ENCODE data around the gene FCN3. TPM values are rescaled to one million over a fixed set of nuclear protein-coding genes. Genes with fewer than 3 reads are reported as not detected.

FCN3 gene
- total RNA-seq, 5 donors from 2014 or later (not counting 1 experiment from before 2014, with no cell fraction given), result 0.26 to 0.44 (median 0.38) TPM; not detected in 2

DNA sequence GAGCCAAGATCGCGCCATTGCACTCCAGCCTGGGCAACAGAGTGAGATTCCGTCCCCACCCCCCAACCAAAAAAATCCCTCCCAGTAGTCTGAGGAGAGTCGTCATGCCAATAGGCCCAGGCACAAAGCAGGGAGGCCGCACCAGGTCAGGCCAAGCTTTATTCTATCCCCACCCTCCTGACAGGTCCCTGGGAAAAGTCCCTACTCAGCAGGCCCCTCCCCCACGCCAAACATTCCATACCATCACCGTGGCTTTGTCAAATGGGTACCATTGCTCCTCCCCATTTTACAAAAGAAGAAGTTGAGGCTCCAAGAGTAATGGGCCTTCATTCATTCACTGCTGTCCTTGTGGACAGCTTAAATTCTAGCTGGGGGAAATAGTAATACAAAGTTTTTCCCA is 23.1 kb upstream of the FCN3 start:
- Mint-ChIP-seq H3K9me3 (no peaks in the 10 kb centered on the region), H3K36me3 (no peaks in the 10 kb centered on the region), H3K4me3 (no peak overlapping the region), H3K27me3 (no peaks in the 10 kb centered on the region), H3K4me1 (peaks cover 18 to 30% (median 21%) of the 10 kb centered on the region in 3 donors), H3K27ac (peak overlapping the region in 1 of 2 donors; percentile 27)
- peaks cover 0 to 2% of the 10 kb centered on the region in 2 donors for H3K36me3 ChIP-seq (ENCODE audit: control insufficient read depth in 2 of 2, extremely low read depth in 1 of 2, insufficient read depth in 1 of 2, low read length in 1 of 2)
- H3K9me3 ChIP-seq, result no peaks in the 10 kb centered on the region
- 81% methylated on average over 4 of the region's 7 CpGs for WGBS (ENCODE audit: insufficient coverage)
- ATAC-seq (replicated peaks in 1 of 4), result no peak
- peaks cover 0 to 9% of the 10 kb centered on the region in 2 experiments for H3K27me3 ChIP-seq (replicated peaks in 1 of 2; ENCODE audit: control insufficient read depth in 2 of 2, extremely low read depth in 1 of 2, insufficient read depth in 2 of 2, low read length in 1 of 2)
- peaks cover 4 to 23% of the 10 kb centered on the region in 2 experiments for H3K4me1 ChIP-seq (ENCODE audit: control insufficient read depth in 1 of 2, extremely low read depth in 1 of 2, insufficient read depth in 2 of 2, low read length in 2 of 2)
- POLR2A ChIA-PET, result no interaction called here
- no peak overlapping the region for H3K27ac ChIP-seq (ENCODE audit: low read length)
- no peak overlapping the region for H3K4me3 ChIP-seq (ENCODE audit: control insufficient read depth in 1 of 2, extremely low read depth in 1 of 2, low read length in 1 of 2)
- CTCF ChIA-PET, result interaction anchor here (0.6 to 4.6 kb wide), 4 partner anchors 97 to 962 kb away, joined by 6 to 44 read pairs (median 30); no protein-coding TSS in a partner anchor
- DNase-seq, result no peak

DNA sequence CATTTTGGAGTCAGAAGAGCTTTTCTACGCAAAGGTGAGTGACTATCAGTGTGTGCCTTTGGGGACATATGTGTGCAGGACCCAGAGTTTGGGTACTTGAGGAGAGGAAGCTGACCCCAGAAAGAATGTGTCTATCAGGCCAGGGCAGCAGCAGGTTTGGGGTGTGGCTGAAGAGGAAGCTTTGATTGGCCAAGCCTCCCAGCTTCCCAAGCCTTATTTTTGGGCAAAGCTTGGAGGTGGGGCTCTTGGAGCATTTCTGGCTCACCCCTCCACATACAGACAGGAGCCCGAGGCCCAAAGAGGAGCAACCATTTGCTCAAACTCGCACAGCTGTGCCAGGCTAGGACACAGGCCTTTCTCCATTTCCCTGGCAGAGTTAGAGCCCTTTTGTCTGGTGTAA is 22.5 kb upstream of the FCN3 start:
- Mint-ChIP-seq H3K9me3 (no peaks in the 10 kb centered on the region), H3K4me1 (peaks cover 18 to 27% (median 20%) of the 10 kb centered on the region in 3 donors), H3K4me3 (no peak overlapping the region), H3K27me3 (peaks cover 0 to 2% of the 10 kb centered on the region in 2 donors), H3K27ac (no peak overlapping the region), H3K36me3 (no peaks in the 10 kb centered on the region)
- Histone ChIP-seq H3K4me3 (ENCODE audit: control insufficient read depth in 1 of 2, extremely low read depth in 1 of 2, low read length in 1 of 2) (no peak overlapping the region), H3K9me3 (no peaks in the 10 kb centered on the region), H3K4me1 (ENCODE audit: control insufficient read depth in 1 of 2, extremely low read depth in 1 of 2, insufficient read depth in 2 of 2, low read length in 2 of 2) (peaks cover under 1 to 21% of the 10 kb centered on the region in 2 experiments), H3K27me3 (replicated peaks in 1 of 2; ENCODE audit: control insufficient read depth in 2 of 2, extremely low read depth in 1 of 2, insufficient read depth in 2 of 2, low read length in 1 of 2) (peaks cover 0 to 10% of the 10 kb centered on the region in 2 experiments), H3K27ac (ENCODE audit: low read length) (no peak overlapping the region), H3K36me3 (ENCODE audit: control insufficient read depth in 2 of 2, extremely low read depth in 1 of 2, insufficient read depth in 1 of 2, low read length in 1 of 2) (peaks cover 0 to 2% of the 10 kb centered on the region in 2 donors)
- no peak for DNase-seq
- ChIA-PET POLR2A (no interaction called here), CTCF (interaction anchor here (1.2 to 4.6 kb wide), 4 partner anchors 19 to 100 kb away, joined by 6 to 44 read pairs (median 30); no protein-coding TSS in a partner anchor)
- ATAC-seq (replicated peaks in 1 of 4), result no peak
- 86% methylated on average over 2 of the region's 3 CpGs for WGBS (ENCODE audit: insufficient coverage)

DNA sequence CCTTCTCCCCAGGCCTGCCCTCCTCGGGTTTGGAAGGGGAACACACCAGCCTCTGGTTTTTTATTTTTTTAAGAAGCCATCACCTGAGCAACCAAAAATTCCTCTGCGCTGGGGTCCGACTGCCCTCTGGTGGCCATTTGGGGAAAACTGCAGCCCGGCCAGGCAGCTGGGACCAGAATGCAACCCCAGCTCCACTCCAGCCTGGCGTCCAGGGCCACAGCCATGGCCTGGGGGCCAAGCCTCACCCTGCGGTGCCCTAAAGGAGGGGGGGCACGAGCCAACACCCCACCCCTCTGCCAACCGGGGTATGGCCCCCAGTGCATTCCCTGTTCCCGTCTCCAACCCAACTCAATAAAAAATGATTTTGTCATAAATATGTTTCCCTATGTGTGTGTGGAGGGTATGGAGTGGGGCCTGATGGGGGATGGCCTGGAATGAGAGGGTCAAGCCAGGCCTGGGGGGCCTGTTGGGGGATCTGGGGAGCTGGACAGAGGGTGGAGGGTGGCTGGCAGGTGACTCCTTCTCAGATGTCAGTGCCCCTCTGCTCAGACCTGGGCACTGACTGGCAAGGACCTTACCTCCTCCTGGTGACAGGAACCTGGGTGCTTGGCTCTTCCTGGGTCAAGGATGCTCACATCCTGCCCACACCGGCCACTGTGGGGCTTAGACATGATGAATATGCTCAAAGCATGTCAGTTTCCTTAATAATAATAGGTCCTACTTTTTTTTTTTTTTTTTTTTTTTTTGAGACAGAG is 21.0 kb upstream of the FCN3 start:
- 2% methylated on average over 5 of the region's 10 CpGs for WGBS (ENCODE audit: insufficient coverage)
- Histone ChIP-seq H3K27me3 (replicated peaks in 1 of 2; ENCODE audit: control insufficient read depth in 2 of 2, extremely low read depth in 1 of 2, insufficient read depth in 2 of 2, low read length in 1 of 2) (peaks cover 0 to 22% of the 10 kb centered on the region in 2 experiments), H3K4me3 (ENCODE audit: control insufficient read depth in 1 of 2, extremely low read depth in 1 of 2, low read length in 1 of 2) (no peak overlapping the region), H3K9me3 (no peaks in the 10 kb centered on the region), H3K27ac (ENCODE audit: low read length) (no peak overlapping the region), H3K36me3 (ENCODE audit: control insufficient read depth in 2 of 2, extremely low read depth in 1 of 2, insufficient read depth in 1 of 2, low read length in 1 of 2) (no peaks in the 10 kb centered on the region), H3K4me1 (ENCODE audit: control insufficient read depth in 1 of 2, extremely low read depth in 1 of 2, insufficient read depth in 2 of 2, low read length in 2 of 2) (peaks cover 5 to 30% of the 10 kb centered on the region in 2 experiments)
- H3K27me3 Mint-ChIP-seq, result peaks cover 0 to 3% of the 10 kb centered on the region in 2 donors
- ATAC-seq (replicated peaks in 1 of 4) (peak; percentile 17 to 34 (median 20)), DNase-seq (peak; percentile 55 to 90 (median 75))
- H3K9me3 Mint-ChIP-seq, result no peaks in the 10 kb centered on the region
- H3K4me1 Mint-ChIP-seq, result peaks cover 16 to 28% (median 21%) of the 10 kb centered on the region in 3 donors
- H3K27ac Mint-ChIP-seq, result no peak overlapping the region
- ChIA-PET CTCF (interaction anchor here (0.7 to 4.6 kb wide), 15 partner anchors 20 to 369 kb away, joined by 3 to 44 read pairs (median 4); partner anchors contain the start of gene AHDC1 (in 1 of the 2)), POLR2A (interaction anchor here in 1 of 2 donors (0.5 to 0.7 kb wide), 2 partner anchors 219 to 352 kb away, joined by 5 to 6 read pairs; no protein-coding TSS in a partner anchor)
- H3K4me3 Mint-ChIP-seq, result no peak overlapping the region
- H3K36me3 Mint-ChIP-seq, result no peaks in the 10 kb centered on the region

DNA sequence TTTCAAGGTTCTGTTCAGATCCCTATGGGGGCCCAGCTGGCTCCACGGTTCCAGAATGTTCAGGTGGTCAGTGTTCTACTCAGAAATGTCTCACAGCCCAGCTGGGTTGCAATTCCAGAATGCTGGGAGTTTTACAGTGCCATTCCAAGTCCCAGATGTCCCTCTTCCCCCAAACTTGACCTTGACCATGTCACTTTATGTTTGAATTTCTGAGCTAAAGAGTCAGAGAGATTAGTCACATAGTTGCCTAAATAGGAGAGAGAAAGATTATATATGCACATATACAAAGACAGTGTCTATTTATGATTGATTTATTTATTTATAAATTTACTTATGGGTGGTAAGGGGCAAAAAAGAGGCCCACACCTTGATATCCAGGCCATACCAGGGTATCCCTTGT is 20.3 kb upstream of the FCN3 start:
- Mint-ChIP-seq H3K27ac (no peak overlapping the region), H3K27me3 (peaks cover 0 to 3% of the 10 kb centered on the region in 2 donors), H3K4me3 (peak overlapping the region in 2 of 3 donors; percentile 56 to 95), H3K4me1 (peaks cover 11 to 27% (median 21%) of the 10 kb centered on the region in 3 donors), H3K36me3 (no peaks in the 10 kb centered on the region), H3K9me3 (no peaks in the 10 kb centered on the region)
- ChIA-PET CTCF (interaction anchor here (1.0 to 4.6 kb wide), 11 partner anchors 33 to 212 kb away, joined by 3 to 44 read pairs (median 4); partner anchors contain the start of gene AHDC1 (in 1 of the 2)), POLR2A (interaction anchor here (0.5 to 0.6 kb wide), 2 partner anchors 43 to 353 kb away, joined by 3 to 5 read pairs; no protein-coding TSS in a partner anchor)
- Histone ChIP-seq H3K4me3 (ENCODE audit: control insufficient read depth in 1 of 2, extremely low read depth in 1 of 2, low read length in 1 of 2) (no peak overlapping the region), H3K9me3 (no peaks in the 10 kb centered on the region), H3K27me3 (replicated peaks in 1 of 2; ENCODE audit: control insufficient read depth in 2 of 2, extremely low read depth in 1 of 2, insufficient read depth in 2 of 2, low read length in 1 of 2) (peaks cover 0 to 22% of the 10 kb centered on the region in 2 experiments), H3K27ac (ENCODE audit: low read length) (no peak overlapping the region), H3K36me3 (ENCODE audit: control insufficient read depth in 2 of 2, extremely low read depth in 1 of 2, insufficient read depth in 1 of 2, low read length in 1 of 2) (no peaks in the 10 kb centered on the region), H3K4me1 (ENCODE audit: control insufficient read depth in 1 of 2, extremely low read depth in 1 of 2, insufficient read depth in 2 of 2, low read length in 2 of 2) (peaks cover 5 to 30% of the 10 kb centered on the region in 2 experiments)
- 67% methylated on average over 1 of the region's 1 CpG for WGBS (ENCODE audit: insufficient coverage)
- ATAC-seq (replicated peaks in 1 of 4) (no peak), DNase-seq (no peak)

DNA sequence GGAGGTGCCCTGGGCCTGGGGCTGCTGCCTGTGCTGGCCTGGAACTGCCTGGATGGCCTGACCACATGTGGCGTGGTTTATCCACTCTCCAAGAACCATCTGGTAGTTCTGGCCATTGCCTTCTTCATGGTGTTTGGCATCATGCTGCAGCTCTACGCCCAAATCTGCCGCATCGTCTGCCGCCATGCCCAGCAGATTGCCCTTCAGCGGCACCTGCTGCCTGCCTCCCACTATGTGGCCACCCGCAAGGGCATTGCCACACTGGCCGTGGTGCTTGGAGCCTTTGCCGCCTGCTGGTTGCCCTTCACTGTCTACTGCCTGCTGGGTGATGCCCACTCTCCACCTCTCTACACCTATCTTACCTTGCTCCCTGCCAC is 19.6 kb upstream of the FCN3 start:
- peaks cover 11 to 27% (median 21%) of the 10 kb centered on the region in 3 donors for H3K4me1 Mint-ChIP-seq

More for the DNA sequence above, 19.6 kb upstream of the FCN3 start:
- Mint-ChIP-seq H3K27me3 (peaks cover 0 to 3% of the 10 kb centered on the region in 2 donors), H3K9me3 (no peaks in the 10 kb centered on the region), H3K27ac (no peak overlapping the region), H3K4me3 (peak overlapping the region in 2 of 3 donors; percentile 56 to 95), H3K36me3 (no peaks in the 10 kb centered on the region)
- 94% methylated on average over 9 of the region's 9 CpGs for WGBS (ENCODE audit: insufficient coverage)
- Histone ChIP-seq H3K9me3 (no peaks in the 10 kb centered on the region), H3K27me3 (replicated peaks in 1 of 2; ENCODE audit: control insufficient read depth in 2 of 2, extremely low read depth in 1 of 2, insufficient read depth in 2 of 2, low read length in 1 of 2) (peaks cover 0 to 22% of the 10 kb centered on the region in 2 experiments), H3K36me3 (ENCODE audit: control insufficient read depth in 2 of 2, extremely low read depth in 1 of 2, insufficient read depth in 1 of 2, low read length in 1 of 2) (no peaks in the 10 kb centered on the region), H3K27ac (ENCODE audit: low read length) (no peak overlapping the region), H3K4me1 (ENCODE audit: control insufficient read depth in 1 of 2, extremely low read depth in 1 of 2, insufficient read depth in 2 of 2, low read length in 2 of 2) (peaks cover 5 to 30% of the 10 kb centered on the region in 2 experiments), H3K4me3 (ENCODE audit: control insufficient read depth in 1 of 2, extremely low read depth in 1 of 2, low read length in 1 of 2) (no peak overlapping the region)
- POLR2A ChIA-PET, result interaction anchor here (0.6 to 0.9 kb wide), 2 partner anchors 26 to 44 kb away, joined by 3 to 4 read pairs; no protein-coding TSS in a partner anchor
- DNase-seq (no peak), ATAC-seq (replicated peaks in 1 of 4) (no peak)
- CTCF ChIA-PET, result interaction anchor here (1.0 to 4.6 kb wide), 6 partner anchors 32 to 213 kb away, joined by 3 to 44 read pairs (median 16); no protein-coding TSS in a partner anchor

Measured in T-cell (primary cell).